Activated T-cell treated with anti-CD3 and anti-CD28 coated beads for 48 hours (primary cell): ENCODE results near the gene EIF1B.
"Not testable (repeated sequence)": the region's sequence is repeated elsewhere in the genome, so short reads cannot be mapped to it uniquely, and the experiment has no call there.

Source experiments
- DNase-seq: peaks from one replicate; pipeline ENCODE4 v3.0.0-alpha.2; 2020; ENCODE audit warnings: low read depth

EIF1B gene

GRCh38 chr3:40309418-40309924 is at the start of gene EIF1B:
EIF1B (plus strand) TSS chr3:40309707; CDS start chr3:40309942, 235 bp downstream.
- peak; percentile 97 for DNase-seq

GRCh38 chr3:40262331-40262730 is 47.2 kb upstream of the EIF1B start:
- no peak for DNase-seq

GRCh38 chr3:40264451-40264850 is 45.1 kb upstream of the EIF1B start:
- DNase-seq, result no peak

GRCh38 chr3:40265181-40265580 is 44.3 kb upstream of the EIF1B start:
- DNase-seq, result no peak

- no peak for DNase-seq
These were observed 41.4 kb upstream of the EIF1B start for GRCh38 chr3:40267937-40268724.

GRCh38 chr3:40268802-40269524 is 40.5 kb upstream of the EIF1B start:
- no peak for DNase-seq

- DNase-seq, result no peak
These were observed 30.7 kb upstream of the EIF1B start for GRCh38 chr3:40278791-40279190.

GRCh38 chr3:40281995-40282394 is 27.5 kb upstream of the EIF1B start:
- no peak for DNase-seq

GRCh38 chr3:40283057-40283456 is 26.4 kb upstream of the EIF1B start:
- DNase-seq, result not testable (repeated sequence)

GRCh38 chr3:40287248-40287647 is 22.3 kb upstream of the EIF1B start:
- DNase-seq, result no peak

- DNase-seq, result no peak
These were observed 19.1 kb upstream of the EIF1B start for GRCh38 chr3:40290396-40290795.

- no peak for DNase-seq
These were observed 18.0 kb upstream of the EIF1B start for GRCh38 chr3:40291471-40291870.

- DNase-seq, result no peak
These were observed 16.7 kb upstream of the EIF1B start for GRCh38 chr3:40292637-40293349.

GRCh38 chr3:40294434-40294833 is 15.1 kb upstream of the EIF1B start:
- no peak for DNase-seq

GRCh38 chr3:40298075-40298474 is 11.4 kb upstream of the EIF1B start:
- no peak for DNase-seq

GRCh38 chr3:40299130-40299720 is 10.3 kb upstream of the EIF1B start:
- no peak for DNase-seq

- no peak for DNase-seq
These were observed 9.7 kb upstream of the EIF1B start for GRCh38 chr3:40299721-40300335.

GRCh38 chr3:40302784-40303183 is 6.7 kb upstream of the EIF1B start:
- no peak for DNase-seq

GRCh38 chr3:40304352-40304751 is 5.2 kb upstream of the EIF1B start:
- no peak for DNase-seq

- no peak for DNase-seq
These were observed 3.2 kb upstream of the EIF1B start for GRCh38 chr3:40306336-40306735.

- no peak for DNase-seq
These were observed 2.3 kb upstream of the EIF1B start for GRCh38 chr3:40307176-40307575.
